Kidney (tissue), 14 donors: ENCODE measurements around the gene BABAM2. TPM values are rescaled to one million over a fixed set of nuclear protein-coding genes. Genes with fewer than 3 reads are reported as not detected.

ENCODE experiments used
- DNase-seq, 5 donors: peaks; one replicate each; pipeline ENCODE4 v3.0.0-alpha.2; 2013 to 2020
- FAIRE-seq: peaks from 2 replicates; lab custom pipeline; 2012; peaks lifted over from hg19 to GRCh38; lab: Jason Lieb, UNC
- H3K27ac ChIP-seq, 2 donors: one replicate each; pipeline ENCODE4 v1.7.0; 2013; ENCODE audit warnings: low read depth in 2 of 2, low read length in 2 of 2, inconsistent platforms in 1 of 2
- H3K27me3 ChIP-seq: one replicate; pipeline ENCODE4 v1.7.1; 2013; ENCODE audit warnings: low read length, inconsistent platforms; ENCODE audit not compliant: control insufficient read depth, insufficient read depth
- H3K36me3 ChIP-seq, 3 donors: one replicate each; pipeline versions ENCODE4 v1.7.0 to v1.7.1; 2013; ENCODE audit warnings: low read length in 3 of 3, control low read depth in 1 of 3, inconsistent platforms in 1 of 3; ENCODE audit not compliant: insufficient read depth in 3 of 3, control insufficient read depth in 2 of 3
- H3K4me1 ChIP-seq, 3 donors: one replicate each; pipeline versions ENCODE4 v1.7.0 to v1.7.1; 2013; ENCODE audit warnings: low read length in 3 of 3, inconsistent platforms in 1 of 3, low read depth in 1 of 3; ENCODE audit not compliant: control insufficient read depth in 2 of 3, insufficient read depth in 2 of 3
- H3K4me3 ChIP-seq, 3 donors: one replicate each; pipeline versions ENCODE4 v1.7.0 to v1.8.1; 2013; ENCODE audit warnings: low read length in 3 of 3, control low read depth in 1 of 3, inconsistent platforms in 1 of 3
- H3K9ac ChIP-seq, 3 donors: one replicate each; pipeline versions ENCODE4 v1.7.0 to v1.7.1; 2013; ENCODE audit warnings: low read length in 3 of 3, control low read depth in 1 of 3, inconsistent platforms in 1 of 3
- H3K9me3 ChIP-seq, 3 donors: one replicate each; pipeline versions ENCODE4 v1.7.0 to v1.7.1; 2013; ENCODE audit warnings: low read length in 3 of 3, control low read depth in 1 of 3, inconsistent platforms in 1 of 3; ENCODE audit not compliant: control insufficient read depth in 2 of 3, insufficient read depth in 1 of 3
- intact Hi-C: fragments of 100-400 bp; cut with DNase I; formaldehyde crosslinking; loops from one replicate; pipeline ENCODE4 v1.11.1; 2022
- polyA plus RNA-seq: library from polyadenylated mRNA; stranded (reverse); fragments of 350-450 nt; fragmentation: Illumina TruSeq; extraction: RNeasy Lipid Tissue Mini Kit (QIAGEN cat#74804); gene quantifications from one replicate; pipeline ENCODE4 v1.2.3, GENCODE V29; 2014; ENCODE audit warnings: low read depth, low replicate concordance; ENCODE audit not compliant: insufficient read depth
- total RNA-seq: library from RNA; stranded (reverse); fragmentation: NEBNext Ultra II Directional; extraction: Animal tissue kit (Norgen Biotek cat#: 25700); gene quantifications from one replicate; pipeline ENCODE4 v1.2.1, GENCODE V29; 2021
- TF ChIP-seq, protein P1 (sequence below): IDR thresholded peaks from 3 replicates; pipeline ENCODE4 v1.5.1; 2012; ENCODE audit warnings: mild to moderate bottlenecking, moderate library complexity, borderline replicate concordance; ENCODE audit not compliant: insufficient read depth; ENCODE audit errors: extremely low read depth
- donor health status: control.
- donor health status: control.
- donor health status: control.
- donor health status: control.
- donor health status: control.
- donor health status: DM: yes; HTN: yes; CAD: no.
- donor health status: Normal renal cell carcinoma (clear cell type).

BABAM2 gene
- total and polyA plus RNA-seq, 2 donors from 2014 or later = 68.4 to 74.1 TPM

- TF ChIP-seq, protein P1, sequence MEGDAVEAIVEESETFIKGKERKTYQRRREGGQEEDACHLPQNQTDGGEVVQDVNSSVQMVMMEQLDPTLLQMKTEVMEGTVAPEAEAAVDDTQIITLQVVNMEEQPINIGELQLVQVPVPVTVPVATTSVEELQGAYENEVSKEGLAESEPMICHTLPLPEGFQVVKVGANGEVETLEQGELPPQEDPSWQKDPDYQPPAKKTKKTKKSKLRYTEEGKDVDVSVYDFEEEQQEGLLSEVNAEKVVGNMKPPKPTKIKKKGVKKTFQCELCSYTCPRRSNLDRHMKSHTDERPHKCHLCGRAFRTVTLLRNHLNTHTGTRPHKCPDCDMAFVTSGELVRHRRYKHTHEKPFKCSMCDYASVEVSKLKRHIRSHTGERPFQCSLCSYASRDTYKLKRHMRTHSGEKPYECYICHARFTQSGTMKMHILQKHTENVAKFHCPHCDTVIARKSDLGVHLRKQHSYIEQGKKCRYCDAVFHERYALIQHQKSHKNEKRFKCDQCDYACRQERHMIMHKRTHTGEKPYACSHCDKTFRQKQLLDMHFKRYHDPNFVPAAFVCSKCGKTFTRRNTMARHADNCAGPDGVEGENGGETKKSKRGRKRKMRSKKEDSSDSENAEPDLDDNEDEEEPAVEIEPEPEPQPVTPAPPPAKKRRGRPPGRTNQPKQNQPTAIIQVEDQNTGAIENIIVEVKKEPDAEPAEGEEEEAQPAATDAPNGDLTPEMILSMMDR = no peak
- Histone ChIP-seq H3K27ac (no peak overlapping the region), H3K9ac (no peak overlapping the region), H3K36me3 (no peaks in the 10 kb centered on the region), H3K9me3 (peaks cover 0 to under 1% (median 0%) of the 10 kb centered on the region in 3 donors), H3K27me3 (no peaks in the 10 kb centered on the region), H3K4me1 (peaks cover 0 to 3% (median 0%) of the 10 kb centered on the region in 3 donors), H3K4me3 (no peak overlapping the region)
- intact Hi-C loops = no loop called here
- no peak for DNase-seq
- no peak for FAIRE-seq
Observed at GRCh38 chr2:28150236-28150915, 259.8 kb downstream of the BABAM2 start.

GRCh38 chr2:28150994-28151393 lies 260.5 kb downstream of the BABAM2 start:
- intact Hi-C loops = no loop called here
- no peak for FAIRE-seq
- TF ChIP-seq, protein P1 = no peak
- Histone ChIP-seq H3K4me1 (peaks cover 0 to 3% (median 0%) of the 10 kb centered on the region in 3 donors), H3K9me3 (peaks cover 0 to 6% (median 0%) of the 10 kb centered on the region in 3 donors), H3K4me3 (no peak overlapping the region), H3K36me3 (no peaks in the 10 kb centered on the region), H3K27me3 (no peaks in the 10 kb centered on the region), H3K9ac (no peak overlapping the region), H3K27ac (no peak overlapping the region)
- DNase-seq = no peak

DNA sequence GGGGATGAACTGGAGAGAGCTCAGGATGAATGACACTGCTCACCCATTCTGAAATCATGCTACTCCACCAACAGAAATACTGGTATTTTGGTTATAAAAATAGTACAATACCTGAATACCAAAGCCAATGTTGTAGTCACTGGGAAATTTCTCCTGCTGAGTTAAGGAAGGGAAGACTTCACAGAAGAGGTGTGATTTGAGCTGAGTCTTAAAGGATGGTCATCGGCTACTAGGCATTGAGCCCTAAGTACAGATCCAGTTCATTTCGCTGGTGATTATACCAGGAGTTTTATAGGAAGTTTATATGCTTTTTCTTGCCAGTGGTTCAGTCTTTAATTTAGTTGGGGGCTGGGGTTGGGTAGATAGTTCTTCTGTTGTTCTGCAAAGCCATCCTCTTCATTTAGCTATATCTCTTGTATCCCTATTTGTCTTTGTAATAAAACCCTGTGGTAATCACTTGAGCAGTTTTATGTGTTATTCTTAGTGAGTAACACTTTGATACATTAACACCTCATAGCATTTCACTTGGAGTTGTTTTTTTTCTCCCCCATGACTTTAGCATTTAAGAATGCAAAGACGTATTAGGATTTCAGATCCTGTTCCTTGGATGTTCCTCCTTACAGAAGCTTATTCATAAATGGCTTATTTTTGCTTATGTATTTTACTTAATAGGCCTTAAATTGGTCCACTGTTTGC lies 262.2 kb downstream of the BABAM2 start:
- Histone ChIP-seq H3K9me3 (peaks cover 0 to 7% (median 0%) of the 10 kb centered on the region in 3 donors), H3K27me3 (no peaks in the 10 kb centered on the region), H3K36me3 (no peaks in the 10 kb centered on the region), H3K27ac (no peak overlapping the region), H3K4me3 (no peak overlapping the region), H3K4me1 (peaks cover 0 to 3% (median 0%) of the 10 kb centered on the region in 3 donors), H3K9ac (no peak overlapping the region)
- TF ChIP-seq, protein P1 = no peak
- FAIRE-seq (no peak), DNase-seq (peak in 2 of 5 donors; percentile 61 to 76)
- intact Hi-C loops = no loop called here
